Activated CD4-positive, alpha-beta T cell treated with anti-CD3 and anti-CD28 coated beads, Interleukin-2, amount 10 ng/mL, durations not matched to agents 7 days and 5 days (primary cell): ENCODE results near the gene RGS13. TPM values are rescaled to one million over a fixed set of nuclear protein-coding genes. Genes with fewer than 3 reads are reported as not detected.
"Not testable (repeated sequence)": the region's sequence is repeated elsewhere in the genome, so short reads cannot be mapped to it uniquely, and the experiment has no call there.

Source experiments
- CTCF ChIA-PET: fragments of 350-600 bp; sonication (Branson Sonifier 250); formaldehyde crosslinking; loops from one replicate; lab custom pipeline; 2021; ENCODE audit warnings: antibody characterized with exemption; lab: Charles Lee
- POLR2A ChIA-PET: fragments of 350-600 bp; sonication (Branson Sonifier 250); formaldehyde crosslinking; loops from one replicate; lab custom pipeline; 2021; ENCODE audit warnings: antibody characterized with exemption; lab: Charles Lee
- DNase-seq: peaks from one replicate; pipeline ENCODE4 v3.0.0-alpha.2; 2020
- H3K27ac Mint-ChIP-seq: one replicate; pipeline ENCODE4 v1.8.0; 2021; ENCODE audit warnings: mild to moderate bottlenecking, moderate library complexity, mixed read lengths
- H3K27me3 Mint-ChIP-seq: one replicate; pipeline ENCODE4 v1.8.0; 2021; ENCODE audit warnings: mixed read lengths
- H3K36me3 Mint-ChIP-seq: one replicate; pipeline ENCODE4 v1.8.0; 2021; ENCODE audit warnings: low read depth, mixed read lengths
- H3K4me1 Mint-ChIP-seq: one replicate; pipeline ENCODE4 v1.8.0; 2021; ENCODE audit warnings: mixed read lengths
- H3K4me3 Mint-ChIP-seq: one replicate; pipeline ENCODE4 v1.8.0; 2021; ENCODE audit warnings: mild to moderate bottlenecking, moderate library complexity, mixed read lengths
- H3K9me3 Mint-ChIP-seq: one replicate; pipeline ENCODE4 v1.8.0; 2021; ENCODE audit warnings: mixed read lengths
- total RNA-seq, 2 experiments: library from RNA; stranded (reverse); gene quantifications; one replicate each; pipeline ENCODE4 v1.2.3, GENCODE V29; 2021

RGS13 gene
- total RNA-seq, 2 experiments from 2014 or later: not detected

GRCh38 chr1:192660613-192661012 lies 24.7 kb downstream of the RGS13 start:
- Mint-ChIP-seq H3K27ac (no peak overlapping the region), H3K36me3 (no peaks in the 10 kb centered on the region), H3K4me1 (no peaks in the 10 kb centered on the region), H3K9me3 (no peaks in the 10 kb centered on the region), H3K27me3 (peaks cover 4% of the 10 kb centered on the region), H3K4me3 (no peak overlapping the region)
- ChIA-PET CTCF (interaction anchor here (0.6 kb wide), 1 partner anchor 22 kb away, joined by 3 read pairs; no protein-coding TSS in a partner anchor), POLR2A (no interaction called here)
- no peak for DNase-seq

- H3K4me3 Mint-ChIP-seq: no peak overlapping the region
- H3K4me1 Mint-ChIP-seq: no peaks in the 10 kb centered on the region
- peaks cover 6% of the 10 kb centered on the region for H3K27me3 Mint-ChIP-seq
- DNase-seq: no peak
- no peak overlapping the region for H3K27ac Mint-ChIP-seq
- no peaks in the 10 kb centered on the region for H3K9me3 Mint-ChIP-seq
- CTCF ChIA-PET: no interaction called here
- POLR2A ChIA-PET: no interaction called here
- H3K36me3 Mint-ChIP-seq: no peaks in the 10 kb centered on the region
Observed at GRCh38 chr1:192668409-192668983, 32.5 kb downstream of the RGS13 start.

GRCh38 chr1:192669174-192669573 lies 33.2 kb downstream of the RGS13 start:
- no peaks in the 10 kb centered on the region for H3K9me3 Mint-ChIP-seq
- POLR2A ChIA-PET: no interaction called here

GRCh38 chr1:192675716-192676115 lies 39.8 kb downstream of the RGS13 start:
- Mint-ChIP-seq H3K4me1 (no peaks in the 10 kb centered on the region), H3K9me3 (no peaks in the 10 kb centered on the region), H3K4me3 (no peak overlapping the region), H3K27me3 (peaks cover 6% of the 10 kb centered on the region), H3K27ac (no peak overlapping the region), H3K36me3 (no peaks in the 10 kb centered on the region)
- POLR2A ChIA-PET: no interaction called here
- CTCF ChIA-PET: no interaction called here
- DNase-seq: no peak

More at GRCh38 chr1:192669174-192669573, 33.2 kb downstream of the RGS13 start:
- Mint-ChIP-seq H3K36me3 (no peaks in the 10 kb centered on the region), H3K27me3 (peaks cover 6% of the 10 kb centered on the region), H3K27ac (no peak overlapping the region), H3K4me3 (no peak overlapping the region), H3K4me1 (no peaks in the 10 kb centered on the region)
- no peak for DNase-seq
- CTCF ChIA-PET: no interaction called here

GRCh38 chr1:192678099-192678498 lies 42.2 kb downstream of the RGS13 start:
- H3K27me3 Mint-ChIP-seq: peaks cover 1% of the 10 kb centered on the region
- no peaks in the 10 kb centered on the region for H3K4me1 Mint-ChIP-seq
- H3K36me3 Mint-ChIP-seq: no peaks in the 10 kb centered on the region
- ChIA-PET POLR2A (no interaction called here), CTCF (no interaction called here)
- DNase-seq: no peak
- H3K27ac Mint-ChIP-seq: no peak overlapping the region
- H3K9me3 Mint-ChIP-seq: no peaks in the 10 kb centered on the region
- H3K4me3 Mint-ChIP-seq: no peak overlapping the region

GRCh38 chr1:192682335-192682734 lies 46.4 kb downstream of the RGS13 start:
- Mint-ChIP-seq H3K27ac (no peak overlapping the region), H3K27me3 (no peaks in the 10 kb centered on the region), H3K9me3 (no peaks in the 10 kb centered on the region), H3K4me3 (no peak overlapping the region), H3K36me3 (no peaks in the 10 kb centered on the region), H3K4me1 (no peaks in the 10 kb centered on the region)
- no peak for DNase-seq
- POLR2A ChIA-PET: no interaction called here
- CTCF ChIA-PET: no interaction called here

- DNase-seq, POLR2A ChIA-PET, H3K27ac Mint-ChIP-seq, H3K27me3 Mint-ChIP-seq, H3K4me3 Mint-ChIP-seq, H3K4me1 Mint-ChIP-seq, H3K36me3 Mint-ChIP-seq, CTCF ChIA-PET, H3K9me3 Mint-ChIP-seq: not testable (repeated sequence)
Observed at GRCh38 chr1:192683081-192683480, 47.1 kb downstream of the RGS13 start.

GRCh38 chr1:192689459-192689858 lies 53.5 kb downstream of the RGS13 start:
- Mint-ChIP-seq H3K27me3 (peaks cover 2% of the 10 kb centered on the region), H3K9me3 (peaks cover 2% of the 10 kb centered on the region), H3K4me1 (no peaks in the 10 kb centered on the region), H3K27ac (no peak overlapping the region), H3K36me3 (no peaks in the 10 kb centered on the region), H3K4me3 (no peak overlapping the region)
- DNase-seq: no peak
- ChIA-PET CTCF (no interaction called here), POLR2A (no interaction called here)

- Mint-ChIP-seq H3K27ac (no peak overlapping the region), H3K27me3 (peaks cover 2% of the 10 kb centered on the region), H3K4me3 (no peak overlapping the region), H3K9me3 (peaks cover 2% of the 10 kb centered on the region), H3K36me3 (no peaks in the 10 kb centered on the region), H3K4me1 (no peaks in the 10 kb centered on the region)
- ChIA-PET CTCF (no interaction called here), POLR2A (no interaction called here)
- no peak for DNase-seq
Observed at GRCh38 chr1:192691041-192691440, 55.1 kb downstream of the RGS13 start.

- Mint-ChIP-seq H3K4me1 (no peaks in the 10 kb centered on the region), H3K36me3 (no peaks in the 10 kb centered on the region), H3K27me3 (peaks cover 3% of the 10 kb centered on the region), H3K27ac (no peak overlapping the region), H3K9me3 (peaks cover 2% of the 10 kb centered on the region), H3K4me3 (no peak overlapping the region)
- CTCF ChIA-PET: interaction anchor here (0.6 kb wide), 1 partner anchor 1099 kb away, joined by 3 read pairs; no protein-coding TSS in a partner anchor
- POLR2A ChIA-PET: no interaction called here
- no peak for DNase-seq
Observed at GRCh38 chr1:192696082-192696481, 60.1 kb downstream of the RGS13 start.

- peaks cover 2% of the 10 kb centered on the region for H3K4me1 Mint-ChIP-seq
- H3K9me3 Mint-ChIP-seq: no peaks in the 10 kb centered on the region
- DNase-seq: no peak
- H3K36me3 Mint-ChIP-seq: no peaks in the 10 kb centered on the region
- H3K4me3 Mint-ChIP-seq: no peak overlapping the region
- CTCF ChIA-PET: interaction anchor here (0.6 kb wide), 2 partner anchors 1137 to 1604 kb away, joined by 3 to 5 read pairs; no protein-coding TSS in a partner anchor
- H3K27me3 Mint-ChIP-seq: peaks cover 2% of the 10 kb centered on the region
- POLR2A ChIA-PET: no interaction called here
- H3K27ac Mint-ChIP-seq: no peak overlapping the region
Observed at GRCh38 chr1:192697771-192698170, 61.8 kb downstream of the RGS13 start.

- CTCF ChIA-PET: interaction anchor here (0.5 kb wide), 1 partner anchor 117 kb away, joined by 3 read pairs; no protein-coding TSS in a partner anchor
- H3K36me3 Mint-ChIP-seq: no peaks in the 10 kb centered on the region
- H3K9me3 Mint-ChIP-seq: no peaks in the 10 kb centered on the region
- no peak for DNase-seq
- H3K4me1 Mint-ChIP-seq: peaks cover 5% of the 10 kb centered on the region
- H3K27me3 Mint-ChIP-seq: peaks cover 1% of the 10 kb centered on the region
- POLR2A ChIA-PET: no interaction called here
- no peak overlapping the region for H3K27ac Mint-ChIP-seq
- no peak overlapping the region for H3K4me3 Mint-ChIP-seq
Observed at GRCh38 chr1:192698731-192699130, 62.8 kb downstream of the RGS13 start.

GRCh38 chr1:192700834-192701271 lies 64.9 kb downstream of the RGS13 start:
- Mint-ChIP-seq H3K4me3 (no peak overlapping the region), H3K4me1 (peaks cover 5% of the 10 kb centered on the region), H3K27ac (no peak overlapping the region), H3K36me3 (no peaks in the 10 kb centered on the region), H3K9me3 (no peaks in the 10 kb centered on the region), H3K27me3 (peaks cover 1% of the 10 kb centered on the region)
- no peak for DNase-seq
- ChIA-PET CTCF (interaction anchor here (0.6 kb wide), 1 partner anchor 68 kb away, joined by 3 read pairs; no protein-coding TSS in a partner anchor), POLR2A (no interaction called here)
